ENCODE measurements around the gene BCL6B.
A peak's percentile ranks its signal among the peaks of the same experiment; 100 is the strongest.
"Not testable (repeated sequence)": the region's sequence is repeated elsewhere in the genome, so short reads cannot be mapped to it uniquely, and the experiment has no call there.

BCL6B gene, protein sequence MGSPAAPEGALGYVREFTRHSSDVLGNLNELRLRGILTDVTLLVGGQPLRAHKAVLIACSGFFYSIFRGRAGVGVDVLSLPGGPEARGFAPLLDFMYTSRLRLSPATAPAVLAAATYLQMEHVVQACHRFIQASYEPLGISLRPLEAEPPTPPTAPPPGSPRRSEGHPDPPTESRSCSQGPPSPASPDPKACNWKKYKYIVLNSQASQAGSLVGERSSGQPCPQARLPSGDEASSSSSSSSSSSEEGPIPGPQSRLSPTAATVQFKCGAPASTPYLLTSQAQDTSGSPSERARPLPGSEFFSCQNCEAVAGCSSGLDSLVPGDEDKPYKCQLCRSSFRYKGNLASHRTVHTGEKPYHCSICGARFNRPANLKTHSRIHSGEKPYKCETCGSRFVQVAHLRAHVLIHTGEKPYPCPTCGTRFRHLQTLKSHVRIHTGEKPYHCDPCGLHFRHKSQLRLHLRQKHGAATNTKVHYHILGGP

DNA sequence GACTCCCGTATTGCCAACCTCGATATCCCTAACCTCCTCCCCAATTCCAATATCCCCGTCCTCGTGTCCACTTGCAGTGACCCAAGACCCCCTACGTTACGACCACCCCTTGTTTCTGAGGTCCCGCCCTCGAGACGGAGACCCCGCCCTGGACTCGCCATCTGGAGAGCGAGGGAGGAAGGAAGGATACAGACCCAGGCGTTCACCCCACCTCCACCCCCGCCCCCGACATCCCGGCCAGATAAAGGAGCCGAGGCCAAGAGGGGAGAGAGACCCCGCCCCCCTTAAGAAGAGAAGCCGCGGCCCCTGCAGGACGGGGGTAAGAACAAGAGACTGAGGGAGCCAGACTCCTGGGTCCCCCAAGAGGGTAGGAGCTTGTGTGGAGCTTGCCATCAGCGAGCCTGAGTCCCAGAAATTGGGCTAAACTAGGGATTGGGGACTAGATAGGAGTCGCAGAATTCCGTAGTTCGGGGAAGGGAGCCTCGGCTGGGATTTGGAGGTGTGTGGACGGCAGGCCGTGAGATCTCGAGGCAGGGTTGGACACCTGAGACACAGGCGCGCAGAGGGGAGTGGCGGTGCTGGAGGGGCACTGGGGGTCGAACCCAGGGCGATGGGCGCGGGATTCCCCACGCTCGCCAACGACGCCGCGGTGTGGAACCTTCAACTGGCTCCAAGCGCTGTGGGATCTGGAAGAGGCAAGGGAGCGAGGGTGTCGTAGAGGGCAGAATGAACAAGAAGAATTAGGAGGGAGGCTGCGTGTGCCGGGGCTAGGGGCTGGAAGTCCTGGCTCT lies at the start of gene BCL6B:
BCL6B (plus strand) TSS at position 270 of the 791 bp plus-strand sequence. CDS start 622 bp downstream, outside the sequence.
- DNase-seq: no peak

DNA sequence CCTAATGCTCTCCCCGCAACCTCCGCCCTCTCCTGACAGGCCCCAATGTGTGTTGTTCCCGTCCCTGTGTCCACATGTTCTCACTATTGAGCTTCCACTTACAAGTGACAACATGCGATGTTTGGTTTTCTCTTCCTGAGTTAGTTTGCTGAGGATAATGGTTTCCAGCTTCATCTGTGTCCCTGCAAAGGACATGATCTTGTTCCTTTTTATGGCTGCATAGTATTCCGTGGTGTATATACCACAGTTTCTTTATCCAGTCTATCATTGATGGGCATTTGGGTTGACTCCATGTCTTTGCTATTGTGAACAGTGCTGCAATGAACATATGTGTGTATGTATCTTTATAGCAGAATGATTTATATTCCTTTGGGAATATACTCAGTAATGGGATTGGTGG lies 43.4 kb upstream of the BCL6B start:
- not testable (repeated sequence) for DNase-seq

DNA sequence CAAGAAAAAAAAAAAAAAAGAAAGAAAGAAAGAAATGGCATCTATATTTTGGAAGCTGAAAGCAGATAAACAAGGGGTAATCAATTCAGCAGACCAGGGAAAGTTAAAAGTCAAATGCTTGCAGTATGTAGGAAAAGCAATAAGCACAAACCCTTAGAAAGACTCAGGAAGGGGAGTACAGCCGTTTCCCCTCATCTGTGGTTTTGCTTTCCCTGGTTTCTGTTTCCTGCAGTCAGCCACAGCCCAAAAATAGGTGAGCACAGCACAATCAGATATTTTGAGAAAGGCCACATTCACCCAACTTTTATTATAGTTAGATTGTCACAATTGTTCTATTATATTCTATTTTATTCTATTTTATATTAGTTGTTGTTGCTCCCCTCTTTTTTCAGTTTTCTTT lies 41.4 kb upstream of the BCL6B start:
- no peak for DNase-seq

DNA sequence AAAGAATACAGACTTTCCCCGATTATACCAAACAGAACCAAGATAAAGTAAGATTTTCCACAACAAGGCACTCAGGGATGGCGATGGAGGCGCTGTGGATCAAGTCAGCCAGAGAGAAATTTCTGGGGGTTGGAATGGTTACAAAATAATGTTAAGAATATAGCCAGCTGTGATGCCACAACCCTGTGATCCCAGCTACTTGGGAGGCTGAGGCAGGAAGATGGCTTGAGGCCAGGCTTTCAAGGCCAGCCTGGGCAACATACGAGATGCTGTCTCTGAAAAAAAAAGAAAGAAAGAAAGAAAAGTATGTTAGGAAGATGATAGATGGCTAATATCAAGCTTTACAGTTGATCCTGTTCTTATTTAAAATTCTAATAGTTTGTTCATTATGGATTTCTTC lies 37.6 kb upstream of the BCL6B start:
- no peak for DNase-seq

DNA sequence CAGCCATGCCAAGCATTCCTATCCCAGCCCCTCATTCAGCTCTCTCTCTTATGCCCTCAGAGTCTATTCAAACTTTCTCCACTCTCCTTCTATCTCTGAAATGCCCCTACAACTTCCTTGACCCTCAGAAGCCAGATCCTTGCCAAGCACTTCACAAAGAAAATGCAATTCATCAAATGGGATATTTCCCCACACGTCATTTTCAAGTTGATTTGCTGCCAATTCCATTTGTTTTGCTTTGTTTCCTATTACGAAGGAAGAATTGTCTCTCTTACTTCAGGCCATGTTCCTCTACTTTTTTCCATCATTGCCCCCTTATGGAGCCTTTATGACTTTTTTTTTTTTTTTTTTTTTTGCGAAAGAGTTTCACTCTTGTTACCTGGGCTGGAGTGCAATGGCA lies 36.2 kb upstream of the BCL6B start:
- no peak for DNase-seq

DNA sequence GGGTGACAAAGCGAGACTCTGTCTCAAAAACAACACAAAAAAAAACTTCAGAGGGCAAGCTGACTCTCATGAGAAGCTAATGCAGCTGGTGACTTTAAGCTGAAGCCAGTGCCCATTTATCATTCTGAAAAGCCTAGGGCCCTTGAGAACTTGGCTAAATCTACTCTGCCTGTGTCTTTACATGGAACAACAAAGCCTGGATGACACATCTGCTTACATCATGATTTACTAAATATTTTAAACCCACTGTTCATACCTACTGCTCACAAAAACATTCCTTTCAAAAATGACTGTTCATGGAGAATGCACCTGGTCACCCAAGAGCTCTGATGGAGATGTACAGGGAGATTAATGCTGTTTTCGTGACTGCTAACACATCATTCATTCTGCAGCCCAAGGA lies 33.1 kb upstream of the BCL6B start:
- DNase-seq: no peak

DNA sequence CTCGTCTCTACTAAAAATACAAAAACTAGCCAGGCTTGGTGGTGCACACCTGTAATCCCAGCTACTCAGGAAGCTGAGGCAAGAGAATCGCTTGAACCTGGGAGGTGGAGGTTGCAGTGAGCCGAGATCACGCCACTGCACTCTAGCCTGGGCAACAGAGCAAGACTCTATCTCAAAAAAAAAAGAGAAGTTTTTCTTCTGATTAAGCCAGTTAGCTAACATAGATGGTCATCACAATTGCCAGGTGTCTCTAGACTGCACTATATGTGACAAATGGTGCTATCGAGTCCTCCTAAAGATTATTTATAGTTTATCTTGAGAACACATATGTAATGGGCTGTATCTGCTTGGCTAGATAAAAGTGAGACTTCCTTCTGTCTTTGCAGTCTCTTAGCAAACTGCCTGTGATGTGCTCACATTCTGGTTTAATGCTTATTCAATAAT lies 29.2 kb upstream of the BCL6B start:
- not testable (repeated sequence) for DNase-seq

DNA sequence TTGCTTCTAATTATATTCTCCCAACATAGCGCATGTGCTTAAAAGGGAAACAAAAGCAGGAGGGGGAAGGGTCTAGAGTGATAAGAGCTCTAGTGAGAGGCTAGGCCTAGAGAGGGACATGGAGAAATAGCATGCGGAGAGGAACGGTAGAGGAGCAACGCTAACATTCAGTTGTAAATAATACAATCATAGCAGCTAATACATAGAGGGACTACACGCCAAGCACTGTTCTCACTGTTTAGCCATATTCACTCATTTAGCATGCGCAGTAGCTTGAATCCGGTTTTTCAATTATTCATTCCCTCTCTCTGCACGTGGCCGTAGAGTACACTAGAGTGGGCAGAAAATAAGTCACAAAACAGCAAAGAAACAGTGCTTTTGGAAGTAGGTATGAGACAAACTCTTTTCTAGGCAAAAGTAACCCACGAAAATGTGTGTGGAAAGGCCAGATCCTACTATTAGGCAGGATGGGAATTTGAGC lies 28.7 kb upstream of the BCL6B start:
- DNase-seq: no peak

DNA sequence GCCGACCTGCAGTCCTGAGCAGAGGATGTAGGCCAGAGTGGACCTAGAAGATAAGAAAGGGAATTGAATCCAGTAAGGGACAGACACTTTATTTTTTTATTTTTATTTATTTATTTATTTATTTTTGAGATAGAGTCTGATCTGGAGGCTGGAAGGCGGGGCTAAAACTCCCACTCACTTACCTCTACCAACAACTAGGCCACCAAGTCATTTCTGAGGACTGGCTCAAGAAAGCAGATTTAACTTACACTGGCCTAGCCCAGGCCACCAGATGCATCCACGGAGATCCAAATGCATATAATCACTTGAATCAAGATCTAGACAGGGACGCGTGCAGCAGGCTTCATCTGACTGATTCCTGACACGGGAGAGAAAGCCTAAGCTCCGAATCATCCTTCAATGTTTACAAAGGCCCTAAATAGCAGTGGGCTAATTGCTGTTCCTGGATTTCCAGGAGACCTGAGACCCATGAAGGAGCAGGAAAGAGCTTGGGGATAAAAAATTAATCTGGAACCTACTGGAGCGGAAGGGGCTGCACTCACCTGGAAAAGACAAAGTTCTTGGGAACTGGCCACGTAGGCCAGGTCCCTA lies 28.1 kb upstream of the BCL6B start:
- DNase-seq: no peak

DNA sequence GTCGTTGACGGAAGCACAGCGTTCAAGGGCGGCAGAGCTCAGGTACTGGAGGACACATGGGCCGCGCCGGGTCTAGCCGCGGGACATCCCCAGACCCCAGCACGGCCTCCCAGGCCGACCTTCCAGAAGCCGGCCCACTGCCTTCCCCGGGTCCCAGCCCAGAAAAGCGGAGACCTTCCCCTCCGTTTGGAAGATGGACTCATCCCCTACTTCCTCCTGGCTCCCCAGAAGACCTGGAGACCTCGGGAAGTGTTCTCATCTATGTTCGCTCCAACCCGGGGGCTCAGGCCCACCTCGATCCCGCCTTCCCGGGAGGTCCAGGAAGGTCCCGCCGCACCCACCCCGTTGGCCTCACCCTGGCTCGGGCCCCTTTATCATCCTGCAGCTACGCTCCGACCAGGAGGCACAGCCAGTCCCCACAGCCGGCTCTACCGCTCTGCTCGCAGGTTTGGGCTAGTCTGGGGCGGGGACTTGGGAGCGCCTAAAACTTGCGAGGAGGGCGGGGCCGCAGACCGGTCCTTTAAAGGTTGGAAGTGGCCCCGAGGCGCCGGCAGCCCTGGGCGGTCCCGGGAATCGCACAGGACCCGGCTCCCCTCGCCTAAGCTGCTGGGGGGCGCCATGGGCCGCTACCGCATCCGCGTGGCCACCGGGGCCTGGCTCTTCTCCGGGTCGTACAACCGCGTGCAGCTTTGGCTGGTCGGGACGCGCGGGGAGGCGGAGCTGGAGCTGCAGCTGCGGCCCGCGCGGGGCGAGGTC lies 27.2 kb upstream of the BCL6B start, which contains the start of gene ALOX12:
ALOX12 (plus strand) TSS at position 550 of the 756 bp plus-strand sequence; CDS start at position 619, 69 bp downstream.
- no peak for DNase-seq

DNA sequence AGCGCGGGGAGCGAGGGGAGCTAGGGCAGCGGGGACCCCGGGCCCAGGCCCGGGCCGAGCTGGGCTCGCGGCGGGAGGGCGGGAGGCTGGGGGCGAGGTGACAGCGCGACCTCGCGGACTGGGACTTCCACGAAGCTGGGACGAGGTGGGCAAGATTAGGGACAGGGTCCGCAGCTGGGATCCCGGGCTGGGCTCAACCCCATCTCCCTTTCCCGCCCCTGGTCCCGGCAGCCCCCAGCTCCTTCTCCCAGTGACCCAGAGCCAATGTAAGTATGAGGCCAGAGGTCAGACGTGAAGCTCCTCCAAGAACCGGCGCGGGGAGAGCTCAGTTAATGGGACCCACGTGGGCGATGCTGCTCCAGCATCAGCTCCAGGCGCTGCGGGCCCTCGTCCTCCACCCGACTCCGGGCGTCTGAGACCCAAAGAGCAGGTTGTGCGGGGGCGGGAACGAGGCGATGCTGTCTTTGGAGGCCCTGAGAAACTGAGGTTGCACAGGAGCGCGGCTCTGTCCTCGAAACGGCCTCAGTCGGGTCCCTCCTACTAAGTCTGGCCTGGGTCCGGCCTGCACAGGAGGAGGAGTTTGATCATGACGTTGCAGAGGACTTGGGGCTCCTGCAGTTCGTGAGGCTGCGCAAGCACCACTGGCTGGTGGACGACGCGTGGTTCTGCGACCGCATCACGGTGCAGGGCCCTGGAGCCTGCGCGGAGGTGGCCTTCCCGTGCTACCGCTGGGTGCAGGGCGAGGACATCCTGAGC lies 26.4 kb upstream of the BCL6B start:
- DNase-seq: no peak

DNA sequence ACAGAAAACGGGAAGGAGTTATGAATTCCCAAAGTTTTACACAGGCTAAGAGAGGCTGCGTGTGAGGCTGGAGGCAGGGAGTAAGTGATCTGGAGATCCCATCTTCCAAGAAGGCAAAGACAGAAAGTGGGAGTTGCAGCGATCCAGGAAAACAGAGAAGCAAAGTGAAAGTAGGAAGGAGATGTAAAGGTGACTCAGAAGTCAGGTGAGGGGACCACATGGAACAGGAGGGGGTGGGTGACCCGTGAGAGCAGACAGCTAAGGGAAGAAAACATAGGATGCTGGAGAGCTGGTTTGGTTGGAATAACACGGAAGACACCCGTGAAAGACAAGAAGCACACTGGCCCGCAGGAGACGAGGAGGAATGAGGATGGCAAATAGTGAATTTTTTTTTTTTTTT lies 25.7 kb upstream of the BCL6B start:
- DNase-seq: no peak

DNA sequence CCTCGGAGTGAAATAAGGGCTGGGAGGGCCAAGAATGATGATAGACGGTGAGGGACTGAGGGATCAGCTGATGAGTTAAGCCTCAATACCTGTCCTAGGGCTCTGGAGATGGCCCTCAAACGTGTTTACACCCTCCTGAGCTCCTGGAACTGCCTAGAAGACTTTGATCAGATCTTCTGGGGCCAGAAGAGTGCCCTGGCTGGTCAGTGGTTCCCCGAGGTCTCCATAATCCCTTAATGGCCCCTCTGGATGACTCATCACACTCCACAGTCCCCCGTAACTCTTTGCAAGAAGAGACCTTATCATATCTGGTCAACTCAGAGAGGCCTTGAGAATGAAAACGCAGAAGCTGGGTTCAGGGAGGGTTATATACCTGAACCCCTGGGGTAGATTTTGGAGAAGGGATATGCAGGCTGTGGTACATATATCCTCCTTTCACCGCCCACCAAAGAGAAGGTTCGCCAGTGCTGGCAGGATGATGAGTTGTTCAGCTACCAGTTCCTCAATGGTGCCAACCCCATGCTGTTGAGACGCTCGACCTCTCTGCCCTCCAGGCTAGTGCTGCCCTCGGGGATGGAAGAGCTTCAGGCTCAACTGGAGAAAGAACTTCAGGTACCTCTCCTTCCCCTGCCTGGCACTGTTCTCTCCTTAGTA lies 23.9 kb upstream of the BCL6B start:
- DNase-seq: no peak

DNA sequence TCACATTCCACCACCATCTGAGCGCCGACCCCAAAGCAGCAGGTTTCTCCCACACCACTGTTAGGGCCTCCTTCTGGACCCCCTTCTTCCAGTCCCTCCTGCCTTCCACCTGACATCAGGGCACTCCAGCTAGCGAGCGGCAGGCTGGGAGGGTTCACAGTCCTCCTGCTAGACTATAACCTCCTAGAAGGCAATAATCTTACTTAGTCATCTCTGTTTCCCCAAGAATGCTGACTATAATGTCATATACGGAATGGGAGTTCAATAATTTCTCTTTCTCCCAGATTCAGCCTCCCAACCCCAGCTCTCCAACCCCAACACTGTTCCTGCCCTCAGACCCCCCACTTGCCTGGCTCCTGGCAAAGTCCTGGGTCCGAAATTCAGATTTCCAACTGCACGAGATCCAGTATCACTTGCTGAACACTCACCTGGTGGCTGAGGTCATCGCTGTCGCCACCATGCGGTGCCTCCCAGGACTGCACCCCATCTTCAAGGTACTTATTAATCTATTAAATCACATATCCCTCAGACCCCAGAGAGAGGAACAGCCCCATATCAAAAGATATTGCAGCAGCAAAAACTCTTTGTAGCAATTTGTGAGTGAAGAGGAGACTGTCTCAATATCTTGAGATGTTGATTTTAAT lies 21.4 kb upstream of the BCL6B start:
- DNase-seq: no peak

DNA sequence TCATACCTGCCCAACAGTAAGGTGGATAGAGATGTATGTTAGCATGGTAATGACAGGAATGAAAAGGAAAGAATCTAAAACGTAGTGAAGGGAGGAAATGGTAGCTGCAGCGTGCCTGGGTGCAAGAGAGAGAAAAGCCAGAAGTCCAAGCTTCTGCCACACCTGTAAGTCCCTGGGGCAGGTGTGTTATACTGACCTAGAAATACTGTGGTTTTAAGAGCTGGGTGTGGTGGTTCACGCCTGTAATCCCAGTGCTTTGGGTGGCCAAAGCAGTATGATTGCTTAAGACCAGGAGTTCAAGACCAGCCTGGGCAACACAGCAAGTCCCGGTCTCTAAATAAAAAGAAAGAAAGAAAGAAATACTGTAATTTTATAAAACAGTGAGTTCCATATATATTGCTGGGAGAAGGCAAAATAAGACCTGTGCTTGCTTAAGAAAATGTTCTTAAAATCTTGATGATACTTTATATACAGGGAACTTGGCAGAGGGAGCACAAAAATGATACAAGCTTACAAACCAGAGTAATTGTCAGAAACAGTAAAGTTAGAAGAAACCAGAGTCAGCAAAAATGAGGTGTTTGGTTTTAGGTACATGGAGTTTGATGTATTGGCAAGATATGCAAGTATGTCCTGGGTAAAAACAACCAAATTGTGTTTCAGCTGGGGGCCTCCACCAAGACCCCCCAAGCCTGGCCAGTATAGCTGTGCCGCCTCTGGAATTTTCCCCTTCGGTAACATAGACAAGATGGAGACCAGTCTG lies 20.4 kb upstream of the BCL6B start:
- DNase-seq: no peak

DNA sequence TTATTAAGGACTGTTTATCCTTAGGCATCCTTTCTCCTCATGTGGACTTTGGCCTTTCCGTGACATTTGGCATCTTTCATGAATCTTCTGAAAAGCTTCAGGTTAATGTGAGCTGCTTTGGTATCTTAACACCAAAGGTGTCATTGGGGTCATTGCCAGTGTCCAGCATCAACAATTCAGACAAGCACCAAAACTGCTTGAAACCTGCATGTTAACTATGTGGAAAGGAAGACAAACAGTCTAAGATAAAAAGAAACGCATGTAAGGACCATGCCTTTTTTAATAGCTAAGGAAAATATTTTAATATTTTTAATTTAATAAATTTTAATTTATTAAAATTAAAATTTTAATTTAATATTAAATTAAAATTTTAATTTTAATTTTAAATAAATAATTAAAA lies 19.1 kb upstream of the BCL6B start:
- DNase-seq: no peak

DNA sequence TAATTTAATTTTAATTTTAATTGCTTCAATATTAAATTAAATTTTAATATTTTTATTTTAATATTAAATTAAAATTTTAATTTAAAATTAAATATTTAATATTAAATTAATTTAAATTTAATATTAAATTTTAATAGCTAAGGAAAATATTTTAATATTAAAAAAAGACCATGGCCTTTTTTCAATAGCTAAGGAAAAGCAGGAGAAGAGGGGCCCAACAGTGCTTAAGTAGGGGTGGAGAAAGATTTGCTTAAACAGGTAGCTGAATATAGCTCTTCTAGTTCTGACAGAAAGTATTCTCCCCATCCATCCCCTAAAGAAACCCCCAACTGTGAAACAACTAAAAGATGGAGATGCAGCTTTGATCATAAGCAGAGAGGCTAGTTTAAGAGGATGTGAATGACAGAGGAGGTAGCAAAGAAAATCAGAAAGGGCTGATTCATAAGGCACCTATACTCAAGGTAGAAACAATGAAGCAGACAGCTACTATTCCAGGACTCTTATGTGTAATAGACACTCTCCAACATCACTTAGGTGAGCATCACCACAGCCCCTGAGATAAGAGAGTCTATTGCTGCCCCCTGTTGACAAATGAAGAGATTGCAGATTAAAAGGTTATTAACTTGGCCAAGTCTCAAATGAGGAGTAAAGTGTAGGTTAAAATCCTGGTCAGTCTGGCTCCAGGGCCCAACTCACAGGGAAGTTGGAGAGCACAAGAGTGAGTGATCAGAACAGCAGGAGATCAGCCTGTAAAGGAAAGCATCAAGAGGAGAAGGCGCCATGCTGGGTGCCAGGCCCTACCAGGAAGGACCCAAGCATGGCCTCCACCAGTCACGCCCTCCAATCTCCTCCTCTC lies 18.2 kb upstream of the BCL6B start:
- peak; percentile 52 for DNase-seq

DNA sequence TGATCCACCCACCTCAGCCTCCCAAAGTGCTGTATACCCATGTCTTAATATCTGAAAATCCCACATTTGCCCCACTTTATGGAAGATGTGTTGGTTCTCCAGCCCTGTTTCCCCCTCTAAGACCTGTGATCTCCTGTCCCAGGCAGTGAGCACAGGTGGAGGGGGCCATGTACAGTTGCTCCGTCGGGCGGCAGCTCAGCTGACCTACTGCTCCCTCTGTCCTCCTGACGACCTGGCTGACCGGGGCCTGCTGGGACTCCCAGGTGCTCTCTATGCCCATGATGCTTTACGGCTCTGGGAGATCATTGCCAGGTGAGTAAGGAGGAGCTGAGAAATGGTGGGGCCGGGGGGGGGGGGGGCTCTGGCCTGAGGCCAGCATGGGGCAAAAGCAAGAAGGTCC lies 17.1 kb upstream of the BCL6B start:
- no peak for DNase-seq

DNA sequence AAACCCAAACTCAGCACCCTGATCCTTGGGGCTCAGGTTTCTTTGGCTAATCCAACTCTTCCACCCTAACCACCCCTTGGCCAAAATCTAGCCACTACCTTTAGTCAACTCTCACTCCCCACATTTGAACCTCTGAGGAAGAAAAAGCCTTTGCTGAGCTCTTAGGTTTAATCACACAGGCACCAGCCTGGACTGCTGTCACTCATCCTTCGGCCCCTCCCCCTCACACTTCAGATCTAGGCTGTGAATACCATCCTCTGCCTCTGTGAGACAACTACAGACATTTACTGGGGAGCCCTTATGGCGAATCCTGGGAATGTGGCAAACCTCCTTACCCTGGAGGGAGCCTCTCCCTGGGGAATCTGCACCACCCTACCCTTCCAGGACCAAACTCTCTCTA lies 15.7 kb upstream of the BCL6B start:
- DNase-seq: no peak

All from NCI-H1092 treated with DMSO at 0.1 percent for 48 hours (cell line).